OCI-LY1 (cell line): ENCODE results near the gene PHKB.

Experiments
- H2AFZ ChIP-seq: fragments of 200-600 bp; sonication (generic), shearing (Covaris generic); 2 replicates; pipeline ENCODE4 v1.6.0; 2014; ENCODE audit warnings: antibody characterized with exemption, mild to moderate bottlenecking, low read length
- H3F3A ChIP-seq: fragments of 200-600 bp; sonication (generic), shearing (Covaris generic); 2 replicates; pipeline ENCODE4 v1.6.0; 2014; ENCODE audit warnings: mild to moderate bottlenecking, antibody characterized with exemption, low read length, moderate library complexity; ENCODE audit not compliant: insufficient read depth
- H3K27ac ChIP-seq: fragments of 200-600 bp; sonication (generic); 2 replicates; pipeline ENCODE4 v1.5.1; 2014; ENCODE audit warnings: low read length, mixed run types, mild to moderate bottlenecking, low read depth; ENCODE audit not compliant: poor library complexity, severe bottlenecking
- H3K27me3 ChIP-seq: fragments of 200-600 bp; sonication (generic); 2 replicates; pipeline ENCODE4 v1.6.0; 2014; ENCODE audit warnings: antibody characterized with exemption, mild to moderate bottlenecking, low read length, moderate library complexity; ENCODE audit not compliant: insufficient read depth
- H3K36me3 ChIP-seq: fragments of 200-600 bp; sonication (generic); 2 replicates; pipeline ENCODE4 v1.6.1; 2014; ENCODE audit warnings: mild to moderate bottlenecking, antibody characterized with exemption, low read length, moderate library complexity, mixed read lengths; ENCODE audit not compliant: insufficient read depth
- H3K4me1 ChIP-seq: fragments of 200-600 bp; sonication (generic); 2 replicates; pipeline ENCODE4 v1.5.1; 2014; ENCODE audit warnings: mild to moderate bottlenecking, low read length, moderate library complexity; ENCODE audit not compliant: insufficient read depth, severe bottlenecking
- H3K4me2 ChIP-seq: fragments of 200-600 bp; sonication (generic), shearing (Covaris generic); 2 replicates; pipeline ENCODE4 v1.6.1; 2014; ENCODE audit warnings: low read length
- H3K4me3 ChIP-seq: fragments of 200-600 bp; sonication (generic); 2 replicates; pipeline ENCODE4 v1.5.1; 2014; ENCODE audit warnings: low read length, low read depth, mild to moderate bottlenecking, mixed read lengths; ENCODE audit not compliant: poor library complexity, severe bottlenecking
- H3K79me2 ChIP-seq: fragments of 200-600 bp; shearing (Covaris generic); 2 replicates; pipeline ENCODE4 v1.6.1; 2016; ENCODE audit warnings: mixed run types, low read length, mixed read lengths; ENCODE audit not compliant: insufficient read depth
- H3K9ac ChIP-seq: fragments of 200-600 bp; sonication (generic), shearing (Covaris generic); 2 replicates; pipeline ENCODE4 v1.6.1; 2014; ENCODE audit warnings: mild to moderate bottlenecking, low read length, mixed read lengths
- H3K9me2 ChIP-seq: fragments of 200-600 bp; sonication (generic), shearing (Covaris generic); 2 replicates; pipeline ENCODE4 v1.6.1; 2014; ENCODE audit warnings: low read depth, mild to moderate bottlenecking, low read length, mixed read lengths
- H3K9me3 ChIP-seq: fragments of 200-600 bp; shearing (Covaris generic); 2 replicates; pipeline ENCODE4 v1.6.1; 2014; ENCODE audit warnings: low read length, mixed read lengths
- H4K20me1 ChIP-seq: fragments of 200-600 bp; sonication (generic), shearing (Covaris generic); 2 replicates; pipeline ENCODE4 v1.6.0; 2016; ENCODE audit warnings: mild to moderate bottlenecking, low read length; ENCODE audit not compliant: insufficient read depth
- CTCF ChIP-seq: fragments of 200-600 bp; sonication (generic), shearing (Covaris generic); IDR thresholded peaks from 2 replicates; pipeline ENCODE4 v1.5.1; 2017; ENCODE audit warnings: mild to moderate bottlenecking, antibody characterized with exemption, low read length, moderate library complexity, mixed read lengths
- EZH2 ChIP-seq: fragments of 200-600 bp; sonication (generic), shearing (Covaris generic); IDR thresholded peaks from 2 replicates; pipeline ENCODE4 v1.8.0; 2017; ENCODE audit warnings: borderline replicate concordance, mixed run types, mild to moderate bottlenecking, antibody characterized with exemption, low read length, moderate library complexity, mixed read lengths

PHKB gene

GRCh38 chr16:47519037-47519436 lies 57.9 kb downstream of the PHKB start:
- Histone ChIP-seq H3K9me2 (no peaks in the 10 kb centered on the region), H2AFZ (no peak overlapping the region), H3K4me2 (no peak overlapping the region), H3K79me2 (0 out of 2 replicates have a peak, but pooled peaks cover 5% of the 10 kb centered on the region), H3K36me3 (peaks cover 32% of the 10 kb centered on the region), H3K9ac (no peak overlapping the region), H3F3A (peaks cover 3% of the 10 kb centered on the region; the same call in 1 of the 2 replicates), H3K27me3 (no peaks in the 10 kb centered on the region), H4K20me1 (no peaks in the 10 kb centered on the region), H3K9me3 (no peaks in the 10 kb centered on the region), H3K4me1 (peaks cover 13% of the 10 kb centered on the region), H3K27ac (no peak overlapping the region), H3K4me3 (no peak overlapping the region)
- no peak for TF ChIP-seq EZH2
- TF ChIP-seq CTCF: no peak

- no peaks in the 10 kb centered on the region for H4K20me1 ChIP-seq
- peaks cover 13% of the 10 kb centered on the region for H3K4me1 ChIP-seq
- no peak overlapping the region for H2AFZ ChIP-seq
- H3K27me3 ChIP-seq: no peaks in the 10 kb centered on the region
- H3K79me2 ChIP-seq: 0 out of 2 replicates have a peak, but pooled peaks cover 5% of the 10 kb centered on the region
- H3K27ac ChIP-seq: no peak overlapping the region
- no peak overlapping the region for H3K9ac ChIP-seq
- peaks cover 27% of the 10 kb centered on the region for H3K36me3 ChIP-seq
- H3F3A ChIP-seq: peaks cover 3% of the 10 kb centered on the region; the same call in 1 of the 2 replicates
- H3K9me3 ChIP-seq: no peaks in the 10 kb centered on the region
- H3K4me3 ChIP-seq: no peak overlapping the region
- no peak for TF ChIP-seq EZH2
- TF ChIP-seq CTCF: no peak
- no peak overlapping the region for H3K4me2 ChIP-seq
- no peaks in the 10 kb centered on the region for H3K9me2 ChIP-seq
Observed at GRCh38 chr16:47519546-47519945, 58.4 kb downstream of the PHKB start.

- no peak overlapping the region for H3K4me2 ChIP-seq
- no peaks in the 10 kb centered on the region for H3K27me3 ChIP-seq
- no peaks in the 10 kb centered on the region for H4K20me1 ChIP-seq
- no peak overlapping the region for H3K9ac ChIP-seq
- no peak overlapping the region for H3K4me3 ChIP-seq
- H3F3A ChIP-seq: 0 out of 2 replicates have a peak, but pooled peaks cover 3% of the 10 kb centered on the region
- 0 out of 2 replicates have a peak, but pooled peaks cover 5% of the 10 kb centered on the region for H3K79me2 ChIP-seq
- H2AFZ ChIP-seq: no peak overlapping the region
- H3K9me3 ChIP-seq: no peaks in the 10 kb centered on the region
- TF ChIP-seq CTCF: no peak
- TF ChIP-seq EZH2: no peak
- H3K4me1 ChIP-seq: peaks cover 13% of the 10 kb centered on the region
- peak overlapping the region; percentile 32 for H3K27ac ChIP-seq
- H3K9me2 ChIP-seq: no peaks in the 10 kb centered on the region
- H3K36me3 ChIP-seq: peaks cover 23% of the 10 kb centered on the region
Observed at GRCh38 chr16:47519996-47520679, 59.0 kb downstream of the PHKB start.
